ENCODE results near the gene CKM. TPM values are rescaled to one million over a fixed set of nuclear protein-coding genes. Genes with fewer than 3 reads are reported as not detected.
"Not testable (repeated sequence)": the region's sequence is repeated elsewhere in the genome, so short reads cannot be mapped to it uniquely, and the experiment has no call there.

The CKM gene
- total RNA-seq, 1 donor from 2014 or later, result not detected

GRCh38 chr19:45345506-45345860 lies 22.8 kb upstream of the CKM start:
- no peak for DNase-seq (ENCODE audit: low spot score)
- no peaks in the 10 kb centered on the region for H3K4me1 Mint-ChIP-seq (ENCODE audit: low read depth)
- H3K9me3 Mint-ChIP-seq, result no peaks in the 10 kb centered on the region
- intact Hi-C loops (cut with micrococcal nuclease), result no loop called here
- no peak overlapping the region for H3K4me3 Mint-ChIP-seq
- no peak overlapping the region for H3K27ac Mint-ChIP-seq
- no peaks in the 10 kb centered on the region for H3K36me3 Mint-ChIP-seq (ENCODE audit: low read depth)
- peaks cover 5% of the 10 kb centered on the region for H3K27me3 Mint-ChIP-seq (ENCODE audit: insufficient read depth)

GRCh38 chr19:45344621-45345505 lies 22.2 kb upstream of the CKM start:
- no peak for DNase-seq (ENCODE audit: low spot score)
- intact Hi-C loops (cut with micrococcal nuclease), result no loop called here
- Mint-ChIP-seq H3K27ac (peak overlapping the region; percentile 31), H3K9me3 (no peaks in the 10 kb centered on the region), H3K36me3 (ENCODE audit: low read depth) (no peaks in the 10 kb centered on the region), H3K4me1 (ENCODE audit: low read depth) (peaks cover 6% of the 10 kb centered on the region), H3K4me3 (no peak overlapping the region), H3K27me3 (ENCODE audit: insufficient read depth) (peaks cover 10% of the 10 kb centered on the region)

GRCh38 chr19:45342911-45343310 lies 20.2 kb upstream of the CKM start:
- DNase-seq (ENCODE audit: low spot score), result no peak
- intact Hi-C loops (cut with micrococcal nuclease), result no loop called here
- no peaks in the 10 kb centered on the region for H3K36me3 Mint-ChIP-seq (ENCODE audit: low read depth)
- H3K27ac Mint-ChIP-seq, result no peak overlapping the region
- H3K27me3 Mint-ChIP-seq (ENCODE audit: insufficient read depth), result peaks cover 10% of the 10 kb centered on the region
- no peak overlapping the region for H3K4me3 Mint-ChIP-seq
- no peaks in the 10 kb centered on the region for H3K9me3 Mint-ChIP-seq
- H3K4me1 Mint-ChIP-seq (ENCODE audit: low read depth), result peaks cover 6% of the 10 kb centered on the region

- H3K36me3 Mint-ChIP-seq (ENCODE audit: low read depth), result no peaks in the 10 kb centered on the region
- H3K4me3 Mint-ChIP-seq, result no peak overlapping the region
- intact Hi-C loops (cut with micrococcal nuclease), result loop anchor here (1.0 kb wide), 1 partner anchor 29 kb away; the partner anchor contains the start of gene ERCC2
- H3K9me3 Mint-ChIP-seq, result no peaks in the 10 kb centered on the region
- H3K27me3 Mint-ChIP-seq (ENCODE audit: insufficient read depth), result peaks cover 10% of the 10 kb centered on the region
- no peak for DNase-seq (ENCODE audit: low spot score)
- peaks cover 6% of the 10 kb centered on the region for H3K4me1 Mint-ChIP-seq (ENCODE audit: low read depth)
- H3K27ac Mint-ChIP-seq, result no peak overlapping the region
Measured at GRCh38 chr19:45340899-45341453, 18.3 kb upstream of the CKM start.

- H3K4me1 Mint-ChIP-seq (ENCODE audit: low read depth), result peaks cover 6% of the 10 kb centered on the region
- H3K9me3 Mint-ChIP-seq, result no peaks in the 10 kb centered on the region
- peak; percentile 35 for DNase-seq (ENCODE audit: low spot score)
- no peak within 1 kb of the TSS for H3K27ac Mint-ChIP-seq
- H3K27me3 Mint-ChIP-seq (ENCODE audit: insufficient read depth), result peaks cover 10% of the 10 kb centered on the region
- H3K36me3 Mint-ChIP-seq (ENCODE audit: low read depth), result no peaks in the 10 kb centered on the region
- intact Hi-C loops (cut with micrococcal nuclease), result loop anchor here (1.0 kb wide), 1 partner anchor 30 kb away; the partner anchor contains the start of gene ERCC2
- peak within 1 kb of the TSS; percentile 54 for H3K4me3 Mint-ChIP-seq
Measured at GRCh38 chr19:45340232-45340898, 17.7 kb upstream of the CKM start, which contains the start of gene KLC3. KLC3 (plus strand) TSS chr19:45340750; CDS start chr19:45345542, 4,792 bp downstream.

- no peak for DNase-seq (ENCODE audit: low spot score)
- Mint-ChIP-seq H3K4me1 (ENCODE audit: low read depth) (peaks cover 6% of the 10 kb centered on the region), H3K27ac (no peak overlapping the region), H3K36me3 (ENCODE audit: low read depth) (no peaks in the 10 kb centered on the region), H3K27me3 (ENCODE audit: insufficient read depth) (peaks cover 9% of the 10 kb centered on the region), H3K4me3 (peak overlapping the region; percentile 54), H3K9me3 (no peaks in the 10 kb centered on the region)
- intact Hi-C loops (cut with micrococcal nuclease), result loop anchor here (1.0 kb wide), 1 partner anchor 31 kb away; the partner anchor contains the start of gene ERCC2
Measured at GRCh38 chr19:45339629-45340028, 17.0 kb upstream of the CKM start.

- H3K27me3 Mint-ChIP-seq (ENCODE audit: insufficient read depth), result peaks cover 5% of the 10 kb centered on the region
- H3K36me3 Mint-ChIP-seq (ENCODE audit: low read depth), result no peaks in the 10 kb centered on the region
- no peaks in the 10 kb centered on the region for H3K9me3 Mint-ChIP-seq
- no peak for DNase-seq (ENCODE audit: low spot score)
- intact Hi-C loops (cut with micrococcal nuclease), result no loop called here
- no peak overlapping the region for H3K4me3 Mint-ChIP-seq
- peaks cover 6% of the 10 kb centered on the region for H3K4me1 Mint-ChIP-seq (ENCODE audit: low read depth)
- H3K27ac Mint-ChIP-seq, result no peak overlapping the region
Measured at GRCh38 chr19:45336696-45337251, 14.1 kb upstream of the CKM start.

- H3K4me1 Mint-ChIP-seq (ENCODE audit: low read depth); H3K27ac Mint-ChIP-seq; H3K4me3 Mint-ChIP-seq; H3K27me3 Mint-ChIP-seq (ENCODE audit: insufficient read depth); H3K36me3 Mint-ChIP-seq (ENCODE audit: low read depth); H3K9me3 Mint-ChIP-seq; intact Hi-C loops (cut with micrococcal nuclease); DNase-seq (ENCODE audit: low spot score): not testable (repeated sequence)
Measured at GRCh38 chr19:45334881-45335280, 12.2 kb upstream of the CKM start.

- no peak for DNase-seq (ENCODE audit: low spot score)
- H3K4me3 Mint-ChIP-seq, result no peak overlapping the region
- H3K9me3 Mint-ChIP-seq, result no peaks in the 10 kb centered on the region
- H3K4me1 Mint-ChIP-seq (ENCODE audit: low read depth), result no peaks in the 10 kb centered on the region
- no peaks in the 10 kb centered on the region for H3K36me3 Mint-ChIP-seq (ENCODE audit: low read depth)
- H3K27me3 Mint-ChIP-seq (ENCODE audit: insufficient read depth), result peaks cover 6% of the 10 kb centered on the region
- no peak overlapping the region for H3K27ac Mint-ChIP-seq
- intact Hi-C loops (cut with micrococcal nuclease), result no loop called here
Measured at GRCh38 chr19:45333609-45334303, 11.1 kb upstream of the CKM start.

- intact Hi-C loops (cut with micrococcal nuclease), result no loop called here
- Mint-ChIP-seq H3K9me3 (no peaks in the 10 kb centered on the region), H3K36me3 (ENCODE audit: low read depth) (no peaks in the 10 kb centered on the region), H3K27ac (no peak overlapping the region), H3K27me3 (ENCODE audit: insufficient read depth) (peaks cover 6% of the 10 kb centered on the region), H3K4me1 (ENCODE audit: low read depth) (no peaks in the 10 kb centered on the region), H3K4me3 (no peak overlapping the region)
- DNase-seq (ENCODE audit: low spot score), result no peak
Measured at GRCh38 chr19:45331411-45331810, 8.7 kb upstream of the CKM start.

- H3K36me3 Mint-ChIP-seq (ENCODE audit: low read depth), result no peaks in the 10 kb centered on the region
- H3K4me1 Mint-ChIP-seq (ENCODE audit: low read depth), result no peaks in the 10 kb centered on the region
- H3K9me3 Mint-ChIP-seq, result no peaks in the 10 kb centered on the region
- H3K27me3 Mint-ChIP-seq (ENCODE audit: insufficient read depth), result peaks cover 21% of the 10 kb centered on the region
- no peak overlapping the region for H3K4me3 Mint-ChIP-seq
- no peak for DNase-seq (ENCODE audit: low spot score)
- H3K27ac Mint-ChIP-seq, result no peak overlapping the region
- intact Hi-C loops (cut with micrococcal nuclease), result no loop called here
Measured at GRCh38 chr19:45327404-45328143, 4.9 kb upstream of the CKM start.

GRCh38 chr19:45324349-45324907 lies 1.8 kb upstream of the CKM start:
- Mint-ChIP-seq H3K27ac (no peak overlapping the region), H3K9me3 (no peaks in the 10 kb centered on the region), H3K36me3 (ENCODE audit: low read depth) (no peaks in the 10 kb centered on the region), H3K4me3 (no peak overlapping the region), H3K27me3 (ENCODE audit: insufficient read depth) (peaks cover 25% of the 10 kb centered on the region), H3K4me1 (ENCODE audit: low read depth) (no peaks in the 10 kb centered on the region)
- intact Hi-C loops (cut with micrococcal nuclease), result no loop called here
- DNase-seq (ENCODE audit: low spot score), result no peak
